K562 (cell line): ENCODE measurements around the gene ACADL. TPM values are rescaled to one million over a fixed set of nuclear protein-coding genes. Genes with fewer than 3 reads are reported as not detected.

ENCODE experiments used
- ATAC-seq: fragments of 200-7000 bp; cut with Tn5 transposase; 3 replicates; pipeline ENCODE4 v1.9.1; 2020; ENCODE audit warnings: moderate library complexity
- BruUV-seq: library from RNA; stranded (reverse); fragments of 400-500 nt; replicated peaks from 2 replicates; lab custom pipeline; 2021; lab: Mats Ljungman, UMichigan
- CTCF ChIA-PET: fragments of 300-600 bp; formaldehyde crosslinking; extraction: SDS; loops from one replicate; lab custom pipeline; 2021; ENCODE audit warnings: low intra/inter-chr PET ratio; lab: Yijun Ruan, JAX
- POLR2A ChIA-PET: fragments of 300-600, 350-650 bp; sonication (Branson Sonifier 250); formaldehyde crosslinking; extraction: SDS; loops from one replicate; lab custom pipeline; 2021; ENCODE audit warnings: antibody characterized with exemption, inconsistent platforms; lab: Yijun Ruan, JAX
- DNase-seq, 4 experiments: peaks; one replicate each; pipeline versions ENCODE4 v3.0.0 to v3.0.0-alpha.2; 2011 to 2018; ENCODE audit warnings: low spot score in 3 of 4, mixed read lengths in 3 of 4; ENCODE audit errors: extremely low read depth in 1 of 4
- FAIRE-seq: peaks from 2 replicates; lab custom pipeline; 2011; peaks lifted over from hg19 to GRCh38; lab: Jason Lieb, UNC
- H2AFZ ChIP-seq: 2 replicates; pipeline ENCODE4 v1.6.0; 2011; ENCODE audit warnings: low read depth, low read length, control low read depth, inconsistent platforms
- H3K27ac ChIP-seq: fragments of 200-600 bp; 3 replicates; pipeline ENCODE4 v1.8.0; 2011; ENCODE audit warnings: low read depth, mild to moderate bottlenecking, control low read depth, inconsistent platforms, low read length, moderate library complexity, mixed read lengths; ENCODE audit errors: extremely low read depth
- H3K27me3 ChIP-seq, 2 experiments: fragments of 300-600 bp in 1 of 2; 2 replicates in 1 of 2; 3 replicates in 1 of 2; pipeline versions ENCODE4 v1.6.0 to v1.8.0; 2011; ENCODE audit warnings: inconsistent platforms in 2 of 2, low read length in 2 of 2, mild to moderate bottlenecking in 1 of 2, mixed read lengths in 1 of 2, moderate library complexity in 1 of 2; ENCODE audit not compliant: control insufficient read depth in 2 of 2, insufficient read depth in 2 of 2
- H3K36me3 ChIP-seq: fragments of 300-600 bp; 3 replicates; pipeline ENCODE4 v1.8.0; 2011; ENCODE audit warnings: mild to moderate bottlenecking, low read length, inconsistent platforms; ENCODE audit not compliant: control insufficient read depth, insufficient read depth
- H3K4me1 ChIP-seq, 2 experiments: fragments of 200-600 bp in 1 of 2; replicated peaks in 1 of 2; 2 replicates in 1 of 2; 3 replicates in 1 of 2; pipeline versions ENCODE4 v1.5.1 to v1.8.0; 2011; ENCODE audit warnings: inconsistent platforms in 2 of 2, low read length in 2 of 2, mild to moderate bottlenecking in 1 of 2, mixed read lengths in 1 of 2, moderate library complexity in 1 of 2; ENCODE audit not compliant: control insufficient read depth in 2 of 2, insufficient read depth in 2 of 2
- H3K4me2 ChIP-seq: 2 replicates; pipeline ENCODE4 v1.6.1; 2011; ENCODE audit warnings: low read length, control low read depth, inconsistent platforms, mixed read lengths; ENCODE audit not compliant: insufficient read depth
- H3K4me3 ChIP-seq: fragments of 200-600 bp; sonication (generic), shearing (Covaris generic); 2 replicates; pipeline ENCODE4 v1.5.1; 2016; ENCODE audit warnings: control low read depth, inconsistent platforms
- H3K79me2 ChIP-seq: fragments of 200-600 bp; 3 replicates; pipeline ENCODE4 v1.8.0; 2011; ENCODE audit warnings: low read length, inconsistent platforms; ENCODE audit not compliant: control insufficient read depth, insufficient read depth
- H3K9ac ChIP-seq, 2 experiments: 2 replicates each; pipeline versions ENCODE4 v1.6.0 to v1.6.1; 2011; ENCODE audit warnings: low read depth in 2 of 2, low read length in 2 of 2, control low read depth in 1 of 2, inconsistent platforms in 1 of 2, mild to moderate bottlenecking in 1 of 2, mixed read lengths in 1 of 2; ENCODE audit not compliant: insufficient read depth in 1 of 2
- H3K9me1 ChIP-seq: one replicate; pipeline ENCODE4 v1.6.0; 2011; ENCODE audit warnings: inconsistent platforms, mild to moderate bottlenecking, low read length, moderate library complexity; ENCODE audit not compliant: control insufficient read depth, insufficient read depth
- H3K9me3 ChIP-seq: replicated peaks from 2 replicates; pipeline ENCODE4 v1.5.1; 2011; ENCODE audit warnings: low read depth, low read length, inconsistent platforms; ENCODE audit not compliant: control insufficient read depth, insufficient read depth
- H4K20me1 ChIP-seq: replicated peaks from 2 replicates; pipeline ENCODE4 v1.6.1; 2011; ENCODE audit warnings: low read length, inconsistent platforms, mixed read lengths; ENCODE audit not compliant: control insufficient read depth, insufficient read depth
- ARNT ChIP-seq, 2 experiments: fragments of 450-650 bp; IDR thresholded peaks; 2 replicates each; pipeline ENCODE4 v1.6.1; 2016; ENCODE audit warnings: mild to moderate bottlenecking in 1 of 2
- ATF1 ChIP-seq, 2 experiments: fragments of 450-650 bp in 1 of 2; IDR thresholded peaks; 2 replicates each; pipeline ENCODE4 v1.6.1; 2016; ENCODE audit warnings: missing compliant biosample characterization in 1 of 2, missing genetic modification characterization in 1 of 2
- BMI1 ChIP-seq: fragments of 150-350 bp; IDR thresholded peaks from 2 replicates; pipeline ENCODE4 v1.6.1; 2014; ENCODE audit warnings: low read length
- BRF2 ChIP-seq: IDR thresholded peaks from 3 replicates; pipeline ENCODE4 v1.6.1; 2011; ENCODE audit warnings: borderline replicate concordance, mild to moderate bottlenecking; ENCODE audit not compliant: insufficient read length, insufficient read depth
- C11orf30 ChIP-seq: fragments of 450-650 bp; IDR thresholded peaks from 2 replicates; pipeline ENCODE4 v1.6.1; 2016; ENCODE audit warnings: low read depth, mild to moderate bottlenecking
- GATAD2A ChIP-seq: fragments of 450-650 bp; IDR thresholded peaks from 2 replicates; pipeline ENCODE4 v1.6.1; 2017
- HNRNPUL1 ChIP-seq: fragments of 200-400 bp; formaldehyde crosslinking; IDR thresholded peaks from 2 replicates; pipeline ENCODE4 v1.6.1; 2017; ENCODE audit warnings: low read length
- IFI16 ChIP-seq: fragments of 250-450 bp; sonication (Bioruptor Pico); IDR thresholded peaks from 2 replicates; pipeline ENCODE4 v2.1.2; 2022; ENCODE audit warnings: mild to moderate bottlenecking, inconsistent platforms
- KAT7 ChIP-seq: sonication (generic); formaldehyde crosslinking; IDR thresholded peaks from 2 replicates; pipeline ENCODE4 v1.8.0; 2022; ENCODE audit warnings: missing genetic modification reagents, mild to moderate bottlenecking, borderline replicate concordance
- KLF6 ChIP-seq: fragments of 250-450 bp; sonication (Bioruptor Pico); IDR thresholded peaks from 2 replicates; pipeline ENCODE4 v1.4.0; 2020; ENCODE audit warnings: mild to moderate bottlenecking, moderate library complexity, borderline replicate concordance
- NCOR1 ChIP-seq: fragments of 450-650 bp; IDR thresholded peaks from 2 replicates; pipeline ENCODE4 v1.6.1; 2016; ENCODE audit warnings: mild to moderate bottlenecking, moderate library complexity
- NEUROD1 ChIP-seq: fragments of 150-350 bp; IDR thresholded peaks from 2 replicates; pipeline ENCODE4 v1.6.1; 2014; ENCODE audit warnings: borderline replicate concordance, low read length, low read depth; ENCODE audit not compliant: partially characterized antibody
- NRF1 ChIP-seq, 2 experiments: fragments of 450-650 bp; IDR thresholded peaks in 1 of 2; conservative IDR thresholded peaks in 1 of 2; 2 replicates each; pipeline ENCODE4 v1.6.1; 2014; ENCODE audit warnings: mild to moderate bottlenecking in 2 of 2
- PTTG1 ChIP-seq: fragments of 450-650 bp; IDR thresholded peaks from 2 replicates; pipeline ENCODE4 v1.6.1; 2016; ENCODE audit warnings: low read depth, mild to moderate bottlenecking, missing genetic modification characterization, missing compliant biosample characterization
- SNRNP70 ChIP-seq: fragments of 200-400 bp; formaldehyde crosslinking; optimal IDR thresholded peaks from 2 replicates; pipeline ENCODE3; 2017; ENCODE audit warnings: low read depth, low read length
- TCF15 ChIP-seq: fragments of 250-450 bp; sonication (Bioruptor Pico); IDR thresholded peaks from 2 replicates; pipeline ENCODE4 v1.8.0; 2022; ENCODE audit warnings: moderate library complexity, mild to moderate bottlenecking, inconsistent platforms
- ZNF133 ChIP-seq: fragments of 250-450 bp; sonication (Bioruptor Pico); IDR thresholded peaks from 2 replicates; pipeline ENCODE4 v1.4.0; 2020; ENCODE audit warnings: mild to moderate bottlenecking
- ZNF316 ChIP-seq: fragments of 450-650 bp; IDR thresholded peaks from 2 replicates; pipeline ENCODE4 v1.6.1; 2016
- WGBS: fragments of 100-300 bp; shearing (Covaris generic); methylation state at CpG from one replicate; pipeline ENCODE4 v1.1.6; 2016; ENCODE audit warnings: low coverage, mixed read lengths; ENCODE audit not compliant: insufficient coverage; ENCODE audit errors: missing lambda C conversion rate; 5-methylcytosine and 5-hydroxymethylcytosine counted together
- in situ Hi-C: fragments of 300-500 bp; cut with MboI; formaldehyde crosslinking; loops from 4 replicates; pipeline ENCODE4 v1.15.0; 2018; ENCODE audit warnings: inconsistent platforms, mixed read lengths
- intact Hi-C: fragments of 100-400 bp; cut with micrococcal nuclease; formaldehyde crosslinking; loops from 2 replicates; pipeline ENCODE4 v1.14.2; 2022
- polyA plus RNA-seq, 8 experiments: library from polyadenylated mRNA; depleted of rRNA in 4 of 8; stranded (reverse) in 5 of 8; unstranded in 3 of 8; fragments of >200 nt; fragmentation: Nextera tagmentation in 2 of 8; fragmentation: Illumina TruSeq in 1 of 8; extraction: Ambion mirVana in 2 of 8; extraction: Trizol in 1 of 8; gene quantifications; 2 replicates each; pipeline versions ENCODE4 v1.2.1 to v1.2.3, GENCODE V29; 2011 to 2014; ENCODE audit warnings: inconsistent platforms in 1 of 8, missing spikeins in 1 of 8
- total RNA-seq, 7 experiments: library from RNA; depleted of rRNA in 6 of 7; stranded (reverse); fragments of >200 nt in 6 of 7; fragmentation: Illumina TruSeq in 2 of 7; extraction: Trizol in 2 of 7; gene quantifications; 2 replicates each; pipeline versions ENCODE4 v1.2.1 to v1.2.3, GENCODE V29; 2011 to 2021; ENCODE audit warnings: low replicate concordance in 1 of 7

Gene ACADL
- total and polyA plus RNA-seq, 9 of the 15 experiments (the other 6 are each of a cell fraction or from before 2014, with no cell fraction given) = 0.07 TPM; not detected in 8

GRCh38 chr2:210210185-210210584 is 15.1 kb downstream of the ACADL start:
- H3K9me1 ChIP-seq = no peaks in the 10 kb centered on the region
- H2AFZ ChIP-seq = no peak overlapping the region
- ChIA-PET CTCF (no interaction called here), POLR2A (no interaction called here)
- DNase-seq = no peak
- H3K9ac ChIP-seq = no peak overlapping the region
- no peak for TF ChIP-seq TCF15 (CRISPR knock-in tag)
- TF ChIP-seq NCOR1 = no peak
- no peak for TF ChIP-seq GATAD2A
- TF ChIP-seq BMI1 = no peak
- 0 out of 2 replicates have a peak, but pooled peaks have one; percentile 10 for TF ChIP-seq ZNF316
- 0 out of 2 replicates have a peak, but pooled peaks have one; percentile 16 for TF ChIP-seq C11orf30
- intact Hi-C loops = no loop called here
- FAIRE-seq = no peak
- H3K27me3 ChIP-seq = no peaks in the 10 kb centered on the region
- no peak for ATAC-seq
- BruUV-seq = no TSS peak
- WGBS = 0% methylated on average over 1 of the region's 1 CpG
- H3K4me1 ChIP-seq = no peaks in the 10 kb centered on the region
- no peak overlapping the region for H3K4me3 ChIP-seq
- H3K27ac ChIP-seq = no peak overlapping the region
- H3K4me2 ChIP-seq = no peak overlapping the region
- in situ Hi-C loops = loop anchor here (25.0 kb wide), 1 partner anchor 873 kb away; no protein-coding TSS in a partner anchor
- no peaks in the 10 kb centered on the region for H4K20me1 ChIP-seq
- no peaks in the 10 kb centered on the region for H3K9me3 ChIP-seq
- no peaks in the 10 kb centered on the region for H3K36me3 ChIP-seq
- no peaks in the 10 kb centered on the region for H3K79me2 ChIP-seq

- Histone ChIP-seq H3K4me3 (no peak overlapping the region), H3K9me1 (no peaks in the 10 kb centered on the region), H3K4me2 (no peak overlapping the region), H4K20me1 (no peaks in the 10 kb centered on the region), H3K27ac (no peak overlapping the region), H3K79me2 (no peaks in the 10 kb centered on the region), H3K4me1 (no peaks in the 10 kb centered on the region), H3K9ac (no peak overlapping the region), H3K9me3 (no peaks in the 10 kb centered on the region), H3K27me3 (no peaks in the 10 kb centered on the region), H2AFZ (no peak overlapping the region), H3K36me3 (no peaks in the 10 kb centered on the region)
- in situ Hi-C loops = loop anchor here (25.0 kb wide), 1 partner anchor 871 kb away; no protein-coding TSS in a partner anchor
- 0% methylated on average over 1 of the region's 1 CpG for WGBS
- BruUV-seq = no TSS peak
- ATAC-seq = no peak
- POLR2A ChIA-PET = no interaction called here
- intact Hi-C loops = no loop called here
- DNase-seq = no peak
- CTCF ChIA-PET = no interaction called here
- FAIRE-seq = no peak
- TF ChIP-seq KAT7 (CRISPR knock-in tag) (no peak), IFI16 (CRISPR knock-in tag) (no peak), NRF1 (conservative IDR thresholded peaks at IDR 0.05 in 1 of 2, IDR thresholded peaks at IDR 0.05 in 1 of 2) (no peak), BRF2 (no peak), PTTG1 (no peak), ARNT (IDR thresholded peaks at IDR 0.05) (no peak), SNRNP70 (no peak), ATF1 (CRISPR knock-in tag; IDR thresholded peaks at IDR 0.05) (no peak), ATF1 (tag; IDR thresholded peaks at IDR 0.05) (no peak), HNRNPUL1 (no peak), NEUROD1 (no peak), ZNF133 (CRISPR knock-in tag) (no peak), KLF6 (CRISPR knock-in tag) (no peak)
These were observed 17.3 kb downstream of the ACADL start for GRCh38 chr2:210207929-210208328.
